GM18868 (cell line): ENCODE measurements around the gene PLAC8.
"Not testable (repeated sequence)": the region's sequence is repeated elsewhere in the genome, so short reads cannot be mapped to it uniquely, and the experiment has no call there.

ENCODE experiments used
- ATAC-seq: cut with Tn5 transposase; IDR thresholded peaks from one replicate; pipeline ENCODE4 v1.9.1; 2021; ENCODE audit warnings: mild to moderate bottlenecking, moderate library complexity; ENCODE audit not compliant: unreplicated experiment

PLAC8 gene

GRCh38 chr4:83074086-83074704 lies 40.3 kb downstream of the PLAC8 start:
- ATAC-seq: peak; percentile 82

GRCh38 chr4:83071116-83071515 lies 43.4 kb downstream of the PLAC8 start:
- ATAC-seq: no peak

GRCh38 chr4:83067058-83067639 lies 47.4 kb downstream of the PLAC8 start:
- ATAC-seq: no peak

GRCh38 chr4:83065266-83065665 lies 49.3 kb downstream of the PLAC8 start:
- ATAC-seq: no peak

- ATAC-seq: no peak
Observed at GRCh38 chr4:83062739-83063138, 51.8 kb downstream of the PLAC8 start.

- peak; percentile 45 for ATAC-seq
Observed at GRCh38 chr4:83054928-83055327, 59.6 kb downstream of the PLAC8 start.

- ATAC-seq: not testable (repeated sequence)
Observed at GRCh38 chr4:83048781-83049180, 65.7 kb downstream of the PLAC8 start.

GRCh38 chr4:83046693-83047473 lies 67.6 kb downstream of the PLAC8 start:
- ATAC-seq: no peak

- ATAC-seq: no peak
Observed at GRCh38 chr4:83043801-83044407, 70.6 kb downstream of the PLAC8 start.

- ATAC-seq: not testable (repeated sequence)
Observed at GRCh38 chr4:83043157-83043556, 71.4 kb downstream of the PLAC8 start.

GRCh38 chr4:83040269-83040668 lies 74.3 kb downstream of the PLAC8 start:
- ATAC-seq: no peak
